Measurements from ENCODE around the gene KIAA1217. TPM values are rescaled to one million over a fixed set of nuclear protein-coding genes. Genes with fewer than 3 reads are reported as not detected.

Gene KIAA1217
- total RNA-seq, 2 experiments from 2014 or later = 0.31 to 1.1 TPM

- H3K36me3 Mint-ChIP-seq = no peaks in the 10 kb centered on the region
- H3K9me3 Mint-ChIP-seq = no peaks in the 10 kb centered on the region
- ChIA-PET POLR2A (no interaction called here), CTCF (no interaction called here)
- H3K27me3 Mint-ChIP-seq = peaks cover 13% of the 10 kb centered on the region
- no peaks in the 10 kb centered on the region for H3K4me1 Mint-ChIP-seq (ENCODE audit: low read depth)
- DNase-seq = no peak
- no peak overlapping the region for H3K4me3 Mint-ChIP-seq
- intact Hi-C loops (cut with micrococcal nuclease) = no loop called here
- no peak overlapping the region for H3K27ac Mint-ChIP-seq
Observed at GRCh38 chr10:24237801-24238395, 29.0 kb downstream of the KIAA1217 start.

GRCh38 chr10:24238519-24239247 lies 29.7 kb downstream of the KIAA1217 start:
- H3K36me3 Mint-ChIP-seq = no peaks in the 10 kb centered on the region
- no peak overlapping the region for H3K27ac Mint-ChIP-seq
- ChIA-PET CTCF (no interaction called here), POLR2A (no interaction called here)
- peaks cover 13% of the 10 kb centered on the region for H3K27me3 Mint-ChIP-seq
- H3K9me3 Mint-ChIP-seq = no peaks in the 10 kb centered on the region
- no peaks in the 10 kb centered on the region for H3K4me1 Mint-ChIP-seq (ENCODE audit: low read depth)
- intact Hi-C loops (cut with micrococcal nuclease) = no loop called here
- no peak overlapping the region for H3K4me3 Mint-ChIP-seq
- no peak for DNase-seq

- intact Hi-C loops (cut with micrococcal nuclease) = no loop called here
- H3K9me3 Mint-ChIP-seq = no peaks in the 10 kb centered on the region
- no peak for DNase-seq
- H3K27me3 Mint-ChIP-seq = peaks cover 13% of the 10 kb centered on the region
- CTCF ChIA-PET = no interaction called here
- no peaks in the 10 kb centered on the region for H3K36me3 Mint-ChIP-seq
- no peak overlapping the region for H3K4me3 Mint-ChIP-seq
- H3K4me1 Mint-ChIP-seq (ENCODE audit: low read depth) = no peaks in the 10 kb centered on the region
- H3K27ac Mint-ChIP-seq = no peak overlapping the region
- POLR2A ChIA-PET = no interaction called here
Observed at GRCh38 chr10:24239289-24240040, 30.5 kb downstream of the KIAA1217 start.

DNA sequence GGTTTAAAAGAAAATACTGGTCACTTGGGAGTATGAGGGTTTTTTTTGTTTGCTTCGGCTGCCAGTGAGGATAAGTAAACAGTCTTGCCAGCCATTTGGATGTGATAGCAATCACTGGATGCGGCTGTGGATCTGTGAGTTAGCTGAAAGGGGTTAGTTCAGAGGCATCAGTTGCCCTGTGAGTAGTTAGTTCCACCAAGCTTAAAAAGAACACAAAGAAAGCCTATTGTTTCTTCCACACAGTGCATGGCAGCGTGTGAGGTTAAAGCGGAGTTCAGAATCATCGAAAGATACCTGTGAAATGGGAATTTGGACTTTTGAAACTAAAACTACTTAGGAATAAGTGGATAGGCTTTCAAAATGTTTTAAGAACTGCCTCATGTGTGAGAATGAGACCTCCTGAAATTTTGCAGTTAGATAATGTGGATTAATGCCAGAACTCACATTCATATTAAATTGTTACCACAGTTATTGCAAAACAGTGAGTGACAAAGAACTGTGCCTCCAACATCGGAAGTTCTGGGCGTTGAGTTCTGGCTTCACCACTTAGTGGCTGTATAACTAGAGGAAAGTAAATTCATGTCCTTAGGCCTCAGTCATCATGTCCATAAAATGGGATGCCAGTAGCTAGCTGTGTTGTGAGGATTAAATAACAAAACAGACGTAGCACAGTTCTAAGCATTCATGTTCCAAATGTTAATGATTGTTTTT lies 31.3 kb downstream of the KIAA1217 start:
- Mint-ChIP-seq H3K36me3 (no peaks in the 10 kb centered on the region), H3K27me3 (peaks cover 13% of the 10 kb centered on the region), H3K27ac (no peak overlapping the region), H3K4me3 (no peak overlapping the region), H3K9me3 (no peaks in the 10 kb centered on the region), H3K4me1 (ENCODE audit: low read depth) (no peaks in the 10 kb centered on the region)
- no peak for DNase-seq
- intact Hi-C loops (cut with micrococcal nuclease) = no loop called here
- CTCF ChIA-PET = no interaction called here
- POLR2A ChIA-PET = no interaction called here

- Mint-ChIP-seq H3K9me3 (no peaks in the 10 kb centered on the region), H3K4me1 (ENCODE audit: low read depth) (no peaks in the 10 kb centered on the region), H3K27ac (no peak overlapping the region), H3K4me3 (no peak overlapping the region), H3K27me3 (peaks cover 13% of the 10 kb centered on the region), H3K36me3 (no peaks in the 10 kb centered on the region)
- CTCF ChIA-PET = no interaction called here
- intact Hi-C loops (cut with micrococcal nuclease) = no loop called here
- DNase-seq = no peak
- POLR2A ChIA-PET = no interaction called here
Observed at GRCh38 chr10:24241536-24242040, 32.6 kb downstream of the KIAA1217 start.

GRCh38 chr10:24242562-24242961 lies 33.6 kb downstream of the KIAA1217 start:
- no peaks in the 10 kb centered on the region for H3K4me1 Mint-ChIP-seq (ENCODE audit: low read depth)
- H3K4me3 Mint-ChIP-seq = no peak overlapping the region
- intact Hi-C loops (cut with micrococcal nuclease) = no loop called here
- no peaks in the 10 kb centered on the region for H3K9me3 Mint-ChIP-seq
- H3K27ac Mint-ChIP-seq = no peak overlapping the region
- DNase-seq = no peak
- CTCF ChIA-PET = no interaction called here
- POLR2A ChIA-PET = no interaction called here
- H3K27me3 Mint-ChIP-seq = peaks cover 9% of the 10 kb centered on the region
- H3K36me3 Mint-ChIP-seq = no peaks in the 10 kb centered on the region

- Mint-ChIP-seq H3K27ac (no peak overlapping the region), H3K4me3 (no peak overlapping the region), H3K27me3 (peaks cover 1% of the 10 kb centered on the region), H3K4me1 (ENCODE audit: low read depth) (no peaks in the 10 kb centered on the region), H3K9me3 (no peaks in the 10 kb centered on the region), H3K36me3 (no peaks in the 10 kb centered on the region)
- POLR2A ChIA-PET = no interaction called here
- CTCF ChIA-PET = no interaction called here
- DNase-seq = no peak
- intact Hi-C loops (cut with micrococcal nuclease) = no loop called here
Observed at GRCh38 chr10:24246365-24246764, 37.4 kb downstream of the KIAA1217 start.

DNA sequence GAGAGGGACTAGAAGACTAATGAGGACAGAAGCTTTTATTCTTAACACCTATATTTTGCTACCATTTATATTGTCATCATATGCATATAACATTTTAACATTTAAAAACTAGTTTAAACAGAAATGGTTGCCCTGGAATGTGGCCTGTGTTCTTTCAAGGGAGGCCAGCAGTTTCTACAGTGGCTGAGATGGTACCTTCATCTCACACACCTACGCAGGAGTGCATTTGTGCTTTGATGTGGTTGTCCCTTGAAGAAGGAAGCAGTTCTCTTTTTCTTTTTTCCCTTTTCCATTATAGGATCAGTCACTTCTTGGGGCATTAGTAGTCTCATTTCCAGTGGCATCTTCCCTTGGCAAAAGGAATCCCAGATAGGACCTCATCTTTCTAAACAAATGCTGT lies 38.9 kb downstream of the KIAA1217 start:
- Mint-ChIP-seq H3K27me3 (peaks cover 1% of the 10 kb centered on the region), H3K4me3 (no peak overlapping the region), H3K27ac (no peak overlapping the region), H3K36me3 (no peaks in the 10 kb centered on the region), H3K9me3 (no peaks in the 10 kb centered on the region), H3K4me1 (ENCODE audit: low read depth) (no peaks in the 10 kb centered on the region)
- CTCF ChIA-PET = no interaction called here
- POLR2A ChIA-PET = no interaction called here
- DNase-seq = no peak
- intact Hi-C loops (cut with micrococcal nuclease) = no loop called here

- Mint-ChIP-seq H3K27me3 (peaks cover 1% of the 10 kb centered on the region), H3K4me1 (ENCODE audit: low read depth) (no peaks in the 10 kb centered on the region), H3K4me3 (no peak overlapping the region), H3K36me3 (no peaks in the 10 kb centered on the region), H3K9me3 (no peaks in the 10 kb centered on the region), H3K27ac (no peak overlapping the region)
- no peak for DNase-seq
- CTCF ChIA-PET = no interaction called here
- POLR2A ChIA-PET = no interaction called here
- intact Hi-C loops (cut with micrococcal nuclease) = no loop called here
Observed at GRCh38 chr10:24249829-24250415, 41.0 kb downstream of the KIAA1217 start.

- intact Hi-C loops (cut with micrococcal nuclease) = no loop called here
Observed at GRCh38 chr10:24251547-24251946, 42.6 kb downstream of the KIAA1217 start.

DNA sequence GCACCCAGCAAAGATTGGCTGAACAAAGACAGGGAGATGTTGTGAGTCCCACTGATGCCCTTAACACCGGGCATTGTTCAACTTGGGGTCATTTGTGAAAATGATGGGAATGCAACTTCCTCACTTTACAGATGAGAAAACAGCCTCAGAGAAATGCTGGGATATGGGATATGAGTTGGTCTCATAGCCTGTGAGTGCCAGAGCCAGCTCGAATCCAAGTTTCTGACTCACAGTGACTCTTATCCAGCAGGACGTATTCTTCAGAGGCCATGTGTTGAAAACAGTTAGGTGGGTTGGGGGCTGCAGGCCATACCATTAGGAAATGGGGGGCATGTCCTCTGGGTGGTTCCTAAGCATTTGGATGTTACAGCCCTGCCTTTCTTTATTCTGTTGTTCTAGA lies 45.2 kb downstream of the KIAA1217 start:
- Mint-ChIP-seq H3K27ac (no peak overlapping the region), H3K4me1 (ENCODE audit: low read depth) (no peaks in the 10 kb centered on the region), H3K36me3 (no peaks in the 10 kb centered on the region), H3K27me3 (no peaks in the 10 kb centered on the region), H3K4me3 (no peak overlapping the region), H3K9me3 (no peaks in the 10 kb centered on the region)
- CTCF ChIA-PET = no interaction called here
- POLR2A ChIA-PET = no interaction called here
- intact Hi-C loops (cut with micrococcal nuclease) = no loop called here
- DNase-seq = no peak

More at GRCh38 chr10:24251547-24251946, 42.6 kb downstream of the KIAA1217 start:
- Mint-ChIP-seq H3K36me3 (no peaks in the 10 kb centered on the region), H3K27me3 (peaks cover 1% of the 10 kb centered on the region), H3K9me3 (no peaks in the 10 kb centered on the region), H3K4me3 (no peak overlapping the region), H3K27ac (no peak overlapping the region), H3K4me1 (ENCODE audit: low read depth) (no peaks in the 10 kb centered on the region)
- DNase-seq = no peak
- ChIA-PET POLR2A (no interaction called here), CTCF (no interaction called here)

Measured in activated CD4-positive, alpha-beta memory T cell treated with anti-CD3 and anti-CD28 coated beads for 36 hours (primary cell).